ENCODE results near the gene PCDHGA12.

DNA sequence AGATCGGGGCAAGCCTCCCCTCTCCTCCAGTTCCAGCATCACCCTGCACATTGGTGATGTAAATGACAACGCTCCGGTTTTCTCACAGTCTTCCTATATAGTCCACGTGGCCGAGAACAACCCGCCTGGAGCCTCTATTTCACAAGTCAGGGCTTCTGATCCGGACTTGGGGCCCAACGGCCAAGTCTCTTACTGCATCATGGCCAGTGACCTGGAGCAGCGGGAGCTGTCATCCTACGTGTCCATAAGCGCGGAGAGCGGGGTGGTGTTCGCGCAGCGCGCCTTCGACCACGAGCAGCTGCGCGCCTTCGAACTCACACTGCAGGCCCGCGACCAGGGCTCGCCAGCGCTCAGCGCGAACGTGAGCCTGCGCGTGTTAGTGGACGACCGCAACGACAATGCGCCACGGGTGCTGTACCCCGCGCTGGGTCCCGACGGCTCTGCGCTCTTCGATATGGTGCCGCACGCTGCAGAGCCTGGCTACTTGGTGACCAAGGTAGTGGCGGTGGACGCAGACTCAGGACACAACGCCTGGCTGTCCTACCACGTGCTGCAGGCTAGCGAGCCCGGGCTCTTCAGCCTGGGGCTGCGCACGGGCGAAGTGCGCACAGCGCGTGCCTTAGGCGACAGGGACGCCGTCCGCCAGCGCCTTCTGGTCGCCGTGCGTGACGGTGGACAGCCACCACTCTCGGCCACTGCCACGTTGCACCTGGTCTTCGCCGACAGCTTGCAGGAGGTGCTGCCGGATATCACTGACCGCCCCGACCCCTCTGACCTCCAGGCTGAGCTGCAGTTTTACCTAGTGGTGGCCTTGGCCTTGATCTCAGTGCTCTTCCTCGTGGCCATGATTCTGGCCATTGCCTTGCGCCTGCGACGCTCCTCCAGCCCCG, 40.9 kb upstream of the PCDHGA12 start:
- TF ChIP-seq, protein P1, sequence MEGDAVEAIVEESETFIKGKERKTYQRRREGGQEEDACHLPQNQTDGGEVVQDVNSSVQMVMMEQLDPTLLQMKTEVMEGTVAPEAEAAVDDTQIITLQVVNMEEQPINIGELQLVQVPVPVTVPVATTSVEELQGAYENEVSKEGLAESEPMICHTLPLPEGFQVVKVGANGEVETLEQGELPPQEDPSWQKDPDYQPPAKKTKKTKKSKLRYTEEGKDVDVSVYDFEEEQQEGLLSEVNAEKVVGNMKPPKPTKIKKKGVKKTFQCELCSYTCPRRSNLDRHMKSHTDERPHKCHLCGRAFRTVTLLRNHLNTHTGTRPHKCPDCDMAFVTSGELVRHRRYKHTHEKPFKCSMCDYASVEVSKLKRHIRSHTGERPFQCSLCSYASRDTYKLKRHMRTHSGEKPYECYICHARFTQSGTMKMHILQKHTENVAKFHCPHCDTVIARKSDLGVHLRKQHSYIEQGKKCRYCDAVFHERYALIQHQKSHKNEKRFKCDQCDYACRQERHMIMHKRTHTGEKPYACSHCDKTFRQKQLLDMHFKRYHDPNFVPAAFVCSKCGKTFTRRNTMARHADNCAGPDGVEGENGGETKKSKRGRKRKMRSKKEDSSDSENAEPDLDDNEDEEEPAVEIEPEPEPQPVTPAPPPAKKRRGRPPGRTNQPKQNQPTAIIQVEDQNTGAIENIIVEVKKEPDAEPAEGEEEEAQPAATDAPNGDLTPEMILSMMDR (IDR thresholded peaks at IDR 0.05), result no peak
- no peak for TF ChIP-seq POLR2A (IDR thresholded peaks at IDR 0.05)

Data from lower leg skin (tissue), 3 donors.